ENCODE results near the gene ROBO1.

- TF ChIP-seq POLR2A (IDR thresholded peaks at IDR 0.05; ENCODE audit: low read length) (no peak), GATA1 (IDR thresholded peaks at IDR 0.05; ENCODE audit: low read depth, low read length) (no peak)
Observed at GRCh38 chr3:79808515-79808914, 40.7 kb upstream of the ROBO1 start.
